HEK293 (cell line): ENCODE results near the gene USP1.

Source experiments
- ATF2 ChIP-seq: fragments of 450-650 bp; formaldehyde crosslinking; IDR thresholded peaks from 2 replicates; pipeline ENCODE4 v1.5.1; 2016; ENCODE audit warnings: missing biosample characterization, missing genetic modification characterization, low read depth
- HOXA7 ChIP-seq: sonication (generic); formaldehyde crosslinking; IDR thresholded peaks from 2 replicates; pipeline ENCODE4 v1.8.1; 2022; ENCODE audit warnings: missing genetic modification reagents, borderline replicate concordance
- IKZF3 ChIP-seq: fragments of 450-650 bp; IDR thresholded peaks from 2 replicates; pipeline ENCODE4 v1.5.0; 2018; ENCODE audit warnings: missing biosample characterization, mild to moderate bottlenecking, missing genetic modification characterization, moderate library complexity
- REPIN1 ChIP-seq: fragments of 450-650 bp; formaldehyde crosslinking; IDR thresholded peaks from 2 replicates; pipeline ENCODE4 v1.5.1; 2017; ENCODE audit warnings: missing biosample characterization, missing genetic modification characterization, low read depth
- YY1 ChIP-seq: fragments of 450-650 bp; formaldehyde crosslinking; IDR thresholded peaks from 2 replicates; pipeline ENCODE4 v1.5.1; 2018; ENCODE audit warnings: missing biosample characterization, missing genetic modification characterization
- ZNF274 ChIP-seq, 2 experiments: fragments of 200-500 bp in 1 of 2; fragments of 450-650 bp in 1 of 2; sonication (Bioruptor generic) in 1 of 2; formaldehyde crosslinking in 1 of 2; IDR thresholded peaks; 2 replicates each; pipeline versions ENCODE4 v1.5.1 to v1.6.1; 2014 to 2016; ENCODE audit warnings: borderline replicate concordance in 1 of 2, inconsistent platforms in 1 of 2, low read length in 1 of 2, missing biosample characterization in 1 of 2, missing genetic modification characterization in 1 of 2
- ZNF362 ChIP-seq: fragments of 450-650 bp; formaldehyde crosslinking; IDR thresholded peaks from 2 replicates; pipeline ENCODE4 v1.5.1; 2016; ENCODE audit warnings: missing biosample characterization, missing genetic modification characterization
- ZNF48 ChIP-seq: fragments of 450-650 bp; formaldehyde crosslinking; IDR thresholded peaks from 2 replicates; pipeline ENCODE4 v1.5.1; 2016; ENCODE audit warnings: missing biosample characterization, missing genetic modification characterization
- ZNF664 ChIP-seq: fragments of 450-650 bp; formaldehyde crosslinking; IDR thresholded peaks from 2 replicates; pipeline ENCODE4 v1.5.1; 2016; ENCODE audit warnings: missing biosample characterization, missing genetic modification characterization
- ZNF777 ChIP-seq: fragments of 450-650 bp; formaldehyde crosslinking; IDR thresholded peaks from 2 replicates; pipeline ENCODE4 v1.5.1; 2017; ENCODE audit warnings: missing biosample characterization, missing genetic modification characterization, borderline replicate concordance
- TF ChIP-seq, protein P1 (sequence below): fragments of 450-650 bp; formaldehyde crosslinking; optimal IDR thresholded peaks from 2 replicates; pipeline ENCODE3; 2016; ENCODE audit warnings: missing biosample characterization, mild to moderate bottlenecking, missing genetic modification characterization
- TF ChIP-seq, protein P2 (sequence below): fragments of 450-650 bp; formaldehyde crosslinking; IDR thresholded peaks from 2 replicates; pipeline ENCODE4 v1.5.1; 2016; ENCODE audit warnings: missing biosample characterization, missing genetic modification characterization
- TF ChIP-seq, protein P3 (sequence below): fragments of 450-650 bp; formaldehyde crosslinking; IDR thresholded peaks from 2 replicates; pipeline ENCODE4 v1.5.1; 2017; ENCODE audit warnings: missing biosample characterization, missing genetic modification characterization
- TF ChIP-seq, protein P4 (sequence below): fragments of 450-650 bp; formaldehyde crosslinking; IDR thresholded peaks from 2 replicates; pipeline ENCODE4 v1.5.1; 2016; ENCODE audit warnings: missing biosample characterization, missing genetic modification characterization, low read depth

GRCh38 chr1:62452951-62453350 is 16.1 kb downstream of the USP1 start:
- TF ChIP-seq, protein P1, sequence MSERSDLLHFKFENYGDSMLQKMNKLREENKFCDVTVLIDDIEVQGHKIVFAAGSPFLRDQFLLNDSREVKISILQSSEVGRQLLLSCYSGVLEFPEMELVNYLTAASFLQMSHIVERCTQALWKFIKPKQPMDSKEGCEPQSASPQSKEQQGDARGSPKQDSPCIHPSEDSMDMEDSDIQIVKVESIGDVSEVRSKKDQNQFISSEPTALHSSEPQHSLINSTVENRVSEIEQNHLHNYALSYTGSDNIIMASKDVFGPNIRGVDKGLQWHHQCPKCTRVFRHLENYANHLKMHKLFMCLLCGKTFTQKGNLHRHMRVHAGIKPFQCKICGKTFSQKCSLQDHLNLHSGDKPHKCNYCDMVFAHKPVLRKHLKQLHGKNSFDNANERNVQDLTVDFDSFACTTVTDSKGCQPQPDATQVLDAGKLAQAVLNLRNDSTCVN: no peak
- TF ChIP-seq, protein P2, sequence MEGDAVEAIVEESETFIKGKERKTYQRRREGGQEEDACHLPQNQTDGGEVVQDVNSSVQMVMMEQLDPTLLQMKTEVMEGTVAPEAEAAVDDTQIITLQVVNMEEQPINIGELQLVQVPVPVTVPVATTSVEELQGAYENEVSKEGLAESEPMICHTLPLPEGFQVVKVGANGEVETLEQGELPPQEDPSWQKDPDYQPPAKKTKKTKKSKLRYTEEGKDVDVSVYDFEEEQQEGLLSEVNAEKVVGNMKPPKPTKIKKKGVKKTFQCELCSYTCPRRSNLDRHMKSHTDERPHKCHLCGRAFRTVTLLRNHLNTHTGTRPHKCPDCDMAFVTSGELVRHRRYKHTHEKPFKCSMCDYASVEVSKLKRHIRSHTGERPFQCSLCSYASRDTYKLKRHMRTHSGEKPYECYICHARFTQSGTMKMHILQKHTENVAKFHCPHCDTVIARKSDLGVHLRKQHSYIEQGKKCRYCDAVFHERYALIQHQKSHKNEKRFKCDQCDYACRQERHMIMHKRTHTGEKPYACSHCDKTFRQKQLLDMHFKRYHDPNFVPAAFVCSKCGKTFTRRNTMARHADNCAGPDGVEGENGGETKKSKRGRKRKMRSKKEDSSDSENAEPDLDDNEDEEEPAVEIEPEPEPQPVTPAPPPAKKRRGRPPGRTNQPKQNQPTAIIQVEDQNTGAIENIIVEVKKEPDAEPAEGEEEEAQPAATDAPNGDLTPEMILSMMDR (tag by site-specific recombination): no peak
- TF ChIP-seq ZNF362 (tag by site-specific recombination) (no peak), ZNF274 (IDR thresholded peaks at IDR 0.05; ENCODE audit: low read length) (no peak), ZNF274 (tag by site-specific recombination; IDR thresholded peaks at IDR 0.05; ENCODE audit: borderline replicate concordance) (no peak), ATF2 (tag by site-specific recombination) (no peak), ZNF48 (tag by site-specific recombination) (no peak), YY1 (tag by site-specific recombination) (no peak), ZNF664 (tag by site-specific recombination) (no peak), ZNF777 (tag by site-specific recombination) (no peak), REPIN1 (no peak), HOXA7 (CRISPR knock-in tag) (no peak), IKZF3 (tag by site-specific recombination) (no peak)
- TF ChIP-seq, protein P3, sequence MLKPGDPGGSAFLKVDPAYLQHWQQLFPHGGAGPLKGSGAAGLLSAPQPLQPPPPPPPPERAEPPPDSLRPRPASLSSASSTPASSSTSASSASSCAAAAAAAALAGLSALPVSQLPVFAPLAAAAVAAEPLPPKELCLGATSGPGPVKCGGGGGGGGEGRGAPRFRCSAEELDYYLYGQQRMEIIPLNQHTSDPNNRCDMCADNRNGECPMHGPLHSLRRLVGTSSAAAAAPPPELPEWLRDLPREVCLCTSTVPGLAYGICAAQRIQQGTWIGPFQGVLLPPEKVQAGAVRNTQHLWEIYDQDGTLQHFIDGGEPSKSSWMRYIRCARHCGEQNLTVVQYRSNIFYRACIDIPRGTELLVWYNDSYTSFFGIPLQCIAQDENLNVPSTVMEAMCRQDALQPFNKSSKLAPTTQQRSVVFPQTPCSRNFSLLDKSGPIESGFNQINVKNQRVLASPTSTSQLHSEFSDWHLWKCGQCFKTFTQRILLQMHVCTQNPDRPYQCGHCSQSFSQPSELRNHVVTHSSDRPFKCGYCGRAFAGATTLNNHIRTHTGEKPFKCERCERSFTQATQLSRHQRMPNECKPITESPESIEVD (tag by site-specific recombination): no peak
- TF ChIP-seq, protein P4, sequence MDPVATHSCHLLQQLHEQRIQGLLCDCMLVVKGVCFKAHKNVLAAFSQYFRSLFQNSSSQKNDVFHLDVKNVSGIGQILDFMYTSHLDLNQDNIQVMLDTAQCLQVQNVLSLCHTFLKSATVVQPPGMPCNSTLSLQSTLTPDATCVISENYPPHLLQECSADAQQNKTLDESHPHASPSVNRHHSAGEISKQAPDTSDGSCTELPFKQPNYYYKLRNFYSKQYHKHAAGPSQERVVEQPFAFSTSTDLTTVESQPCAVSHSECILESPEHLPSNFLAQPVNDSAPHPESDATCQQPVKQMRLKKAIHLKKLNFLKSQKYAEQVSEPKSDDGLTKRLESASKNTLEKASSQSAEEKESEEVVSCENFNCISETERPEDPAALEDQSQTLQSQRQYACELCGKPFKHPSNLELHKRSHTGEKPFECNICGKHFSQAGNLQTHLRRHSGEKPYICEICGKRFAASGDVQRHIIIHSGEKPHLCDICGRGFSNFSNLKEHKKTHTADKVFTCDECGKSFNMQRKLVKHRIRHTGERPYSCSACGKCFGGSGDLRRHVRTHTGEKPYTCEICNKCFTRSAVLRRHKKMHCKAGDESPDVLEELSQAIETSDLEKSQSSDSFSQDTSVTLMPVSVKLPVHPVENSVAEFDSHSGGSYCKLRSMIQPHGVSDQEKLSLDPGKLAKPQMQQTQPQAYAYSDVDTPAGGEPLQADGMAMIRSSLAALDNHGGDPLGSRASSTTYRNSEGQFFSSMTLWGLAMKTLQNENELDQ (tag by site-specific recombination): no peak
